OCI-LY7 (cell line): ENCODE measurements around the gene RECK. TPM values are rescaled to one million over a fixed set of nuclear protein-coding genes. Genes with fewer than 3 reads are reported as not detected.

Experiments used
- BruUV-seq: library from RNA; stranded (reverse); fragments of 400-500 nt; replicated peaks from 2 replicates; lab custom pipeline; 2021; lab: Mats Ljungman, UMichigan
- CTCF ChIA-PET: fragments of 300-600 bp; sonication (Branson Sonifier 250); formaldehyde crosslinking; loops from one replicate; lab custom pipeline; 2022; ENCODE audit warnings: antibody characterized with exemption; ENCODE audit not compliant: unreplicated experiment; lab: Charles Lee
- POLR2A ChIA-PET: fragments of 300-600 bp; sonication (Branson Sonifier 250); formaldehyde crosslinking; loops from one replicate; lab custom pipeline; 2022; ENCODE audit warnings: antibody characterized with exemption; lab: Charles Lee
- DNase-seq: peaks from one replicate; pipeline ENCODE4 v3.0.0-alpha.2; 2015; ENCODE audit warnings: low spot score
- H2AFZ ChIP-seq: fragments of 200-600 bp; sonication (generic), shearing (Covaris generic); 2 replicates; pipeline ENCODE4 v1.6.1; 2014; ENCODE audit warnings: mild to moderate bottlenecking, antibody characterized with exemption, low read length, moderate library complexity
- H3K27ac ChIP-seq: fragments of 200-600 bp; sonication (generic); 2 replicates; pipeline ENCODE4 v1.5.1; 2014; ENCODE audit warnings: mixed run types, low read depth, mild to moderate bottlenecking, moderate library complexity, low read length, inconsistent platforms; ENCODE audit not compliant: poor library complexity, severe bottlenecking
- H3K36me3 ChIP-seq: fragments of 200-600 bp; sonication (generic); 2 replicates; pipeline ENCODE4 v1.6.1; 2014; ENCODE audit warnings: mild to moderate bottlenecking, antibody characterized with exemption, low read length, moderate library complexity, mixed read lengths; ENCODE audit not compliant: insufficient read depth
- H3K4me1 ChIP-seq: fragments of 200-600 bp; sonication (generic); 2 replicates; pipeline ENCODE4 v1.5.1; 2014; ENCODE audit warnings: mild to moderate bottlenecking, low read length; ENCODE audit not compliant: insufficient read depth, poor library complexity, severe bottlenecking
- H3K4me2 ChIP-seq: fragments of 200-600 bp; sonication (generic); 2 replicates; pipeline ENCODE4 v1.6.1; 2014; ENCODE audit warnings: mild to moderate bottlenecking, low read length
- H3K4me3 ChIP-seq: fragments of 200-600 bp; sonication (generic); 2 replicates; pipeline ENCODE4 v1.5.1; 2014; ENCODE audit warnings: mild to moderate bottlenecking, low read depth, low read length; ENCODE audit not compliant: poor library complexity, severe bottlenecking
- H3K79me2 ChIP-seq: fragments of 200-600 bp; sonication (generic); 2 replicates; pipeline ENCODE4 v1.6.1; 2016; ENCODE audit warnings: low read depth, mild to moderate bottlenecking, low read length, moderate library complexity, mixed read lengths; ENCODE audit not compliant: insufficient read depth
- H3K9me2 ChIP-seq: fragments of 200-600 bp; sonication (generic); 2 replicates; pipeline ENCODE4 v1.6.1; 2016; ENCODE audit warnings: mild to moderate bottlenecking, low read length, mixed read lengths; ENCODE audit not compliant: insufficient read depth
- H3K9me3 ChIP-seq: fragments of 200-600 bp; sonication (generic); 2 replicates; pipeline ENCODE4 v1.6.1; 2014; ENCODE audit warnings: mild to moderate bottlenecking, mixed run types, low read length, mixed read lengths
- H4K20me1 ChIP-seq: fragments of 200-600 bp; sonication (generic); 2 replicates; pipeline ENCODE4 v1.6.1; 2014; ENCODE audit warnings: mild to moderate bottlenecking, antibody characterized with exemption, low read length, moderate library complexity, mixed read lengths; ENCODE audit not compliant: insufficient read depth
- EZH2phosphoT487 ChIP-seq: fragments of 200-600 bp; sonication (generic); IDR thresholded peaks from 2 replicates; pipeline ENCODE4 v1.6.1; 2018; ENCODE audit warnings: low read depth, borderline replicate concordance, mild to moderate bottlenecking, mixed run types, antibody characterized with exemption, low read length, moderate library complexity, mixed read lengths
- intact Hi-C: fragments of 100-400 bp; cut with micrococcal nuclease; formaldehyde crosslinking; loops from one replicate; pipeline ENCODE4 v1.10.0; 2022; ENCODE audit not compliant: unreplicated experiment
- total RNA-seq, 2 experiments: library from RNA; depleted of rRNA in 1 of 2; stranded (reverse); fragments of >200 nt in 1 of 2; shearing (Covaris generic) in 1 of 2; gene quantifications; 2 replicates each; pipeline ENCODE4 v1.2.3, GENCODE V29; 2014 to 2022
- TF ChIP-seq, protein P1 (sequence below): fragments of 200-600 bp; sonication (generic); conservative IDR thresholded peaks from 2 replicates; pipeline ENCODE4 v1.5.1; 2014; ENCODE audit warnings: mild to moderate bottlenecking, antibody characterized with exemption, low read length, moderate library complexity, mixed read lengths

The RECK gene
- total RNA-seq, 2 experiments from 2014 or later = 3.0 to 6.5 TPM

DNA sequence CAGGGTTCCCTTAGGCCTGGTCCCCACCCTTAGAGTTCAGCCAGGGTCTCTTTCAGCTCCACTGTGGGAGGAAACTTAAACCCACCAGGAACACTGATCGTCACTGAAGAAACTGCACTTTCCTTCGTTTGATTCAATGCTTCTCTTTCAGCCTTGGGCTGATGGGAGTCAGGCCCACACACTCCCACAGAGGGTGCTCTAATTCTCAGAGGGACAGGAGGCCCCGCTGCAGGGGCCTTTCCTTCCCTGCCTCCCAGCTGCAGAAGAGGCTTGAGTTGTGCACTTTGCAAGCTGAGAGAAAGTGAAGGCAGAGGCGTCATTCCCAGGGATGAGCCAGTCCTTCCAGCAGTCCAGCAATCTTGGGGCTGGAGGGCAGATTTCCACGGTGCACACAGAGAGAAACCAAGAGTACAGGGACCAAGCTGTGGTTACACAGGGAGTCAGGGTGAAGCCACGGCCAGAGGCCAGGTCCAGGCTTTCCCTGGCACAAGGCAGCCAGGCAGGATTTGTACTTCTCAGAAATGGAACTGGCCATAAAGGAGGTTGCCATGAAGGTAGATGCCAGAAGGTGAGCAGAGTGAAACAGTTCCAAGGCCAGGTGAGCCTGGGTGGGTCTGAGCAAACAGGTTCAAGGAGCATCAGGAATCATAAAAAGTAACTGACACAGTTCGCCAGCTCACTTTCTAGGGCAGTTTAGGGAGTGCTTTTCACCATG lies 89.5 kb downstream of the RECK start:
- Histone ChIP-seq H3K79me2 (no peaks in the 10 kb centered on the region; the same call in 1 of the 2 replicates), H3K9me3 (no peaks in the 10 kb centered on the region), H4K20me1 (no peaks in the 10 kb centered on the region), H3K9me2 (no peaks in the 10 kb centered on the region), H3K4me3 (no peak overlapping the region), H2AFZ (no peak overlapping the region), H3K36me3 (no peaks in the 10 kb centered on the region), H3K4me1 (peaks cover 4% of the 10 kb centered on the region), H3K27ac (no peak overlapping the region), H3K4me2 (no peak overlapping the region)
- intact Hi-C loops = no loop called here
- POLR2A ChIA-PET = no interaction called here
- no TSS peak for BruUV-seq
- no peak for DNase-seq
- TF ChIP-seq EZH2phosphoT487 = no peak
- TF ChIP-seq, protein P1, sequence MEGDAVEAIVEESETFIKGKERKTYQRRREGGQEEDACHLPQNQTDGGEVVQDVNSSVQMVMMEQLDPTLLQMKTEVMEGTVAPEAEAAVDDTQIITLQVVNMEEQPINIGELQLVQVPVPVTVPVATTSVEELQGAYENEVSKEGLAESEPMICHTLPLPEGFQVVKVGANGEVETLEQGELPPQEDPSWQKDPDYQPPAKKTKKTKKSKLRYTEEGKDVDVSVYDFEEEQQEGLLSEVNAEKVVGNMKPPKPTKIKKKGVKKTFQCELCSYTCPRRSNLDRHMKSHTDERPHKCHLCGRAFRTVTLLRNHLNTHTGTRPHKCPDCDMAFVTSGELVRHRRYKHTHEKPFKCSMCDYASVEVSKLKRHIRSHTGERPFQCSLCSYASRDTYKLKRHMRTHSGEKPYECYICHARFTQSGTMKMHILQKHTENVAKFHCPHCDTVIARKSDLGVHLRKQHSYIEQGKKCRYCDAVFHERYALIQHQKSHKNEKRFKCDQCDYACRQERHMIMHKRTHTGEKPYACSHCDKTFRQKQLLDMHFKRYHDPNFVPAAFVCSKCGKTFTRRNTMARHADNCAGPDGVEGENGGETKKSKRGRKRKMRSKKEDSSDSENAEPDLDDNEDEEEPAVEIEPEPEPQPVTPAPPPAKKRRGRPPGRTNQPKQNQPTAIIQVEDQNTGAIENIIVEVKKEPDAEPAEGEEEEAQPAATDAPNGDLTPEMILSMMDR = no peak
- CTCF ChIA-PET = no interaction called here

DNA sequence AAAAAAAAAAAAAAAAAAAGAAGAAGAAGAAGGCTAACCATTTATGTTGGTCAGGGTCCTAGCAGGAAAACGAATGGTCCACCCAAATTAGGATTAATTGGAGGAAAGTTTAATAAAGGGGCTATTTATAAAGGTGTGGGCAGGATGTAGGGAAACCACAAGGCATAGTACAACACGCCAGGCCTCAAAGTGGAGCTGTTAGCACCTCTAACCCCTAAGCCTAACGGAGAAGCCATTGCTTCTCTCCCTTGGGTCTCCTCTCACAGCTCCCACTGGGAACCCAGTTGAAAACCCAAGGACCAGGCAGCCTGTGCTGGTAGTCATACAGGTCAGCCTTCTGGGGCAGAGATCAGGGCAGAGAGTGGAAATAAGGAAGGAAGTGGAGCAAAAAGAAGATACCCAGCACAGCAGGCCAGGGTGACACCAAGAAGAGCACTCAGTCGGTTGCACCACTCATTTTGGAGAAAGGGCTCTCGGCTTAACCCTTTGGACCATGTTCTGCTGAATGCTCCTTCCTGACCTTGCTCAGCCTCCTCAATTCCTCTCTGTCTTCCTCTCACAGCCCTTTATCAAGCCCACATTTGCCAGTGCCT lies 91.0 kb downstream of the RECK start:
- H3K36me3 ChIP-seq = no peaks in the 10 kb centered on the region
- no peaks in the 10 kb centered on the region; the same call in 1 of the 2 replicates for H3K79me2 ChIP-seq
- CTCF ChIA-PET = interaction anchor here (0.8 kb wide), 1 partner anchor 25 kb away, joined by 3 read pairs; no protein-coding TSS in a partner anchor
- POLR2A ChIA-PET = interaction anchor here (0.6 to 0.7 kb wide), 2 partner anchors 17 to 62 kb away, joined by 3 to 6 read pairs; no protein-coding TSS in a partner anchor
- H3K4me3 ChIP-seq = no peak overlapping the region
- H3K9me3 ChIP-seq = no peaks in the 10 kb centered on the region
- no peaks in the 10 kb centered on the region for H4K20me1 ChIP-seq
- no TSS peak for BruUV-seq
- peaks cover 4% of the 10 kb centered on the region for H3K4me1 ChIP-seq
- H2AFZ ChIP-seq = peak overlapping the region; percentile 30; the same call in 1 of the 2 replicates
- TF ChIP-seq, protein P1 = no peak
- TF ChIP-seq EZH2phosphoT487 = no peak
- no peak for DNase-seq
- no peaks in the 10 kb centered on the region for H3K9me2 ChIP-seq
- H3K27ac ChIP-seq = no peak overlapping the region
- H3K4me2 ChIP-seq = no peak overlapping the region
- intact Hi-C loops = no loop called here

DNA sequence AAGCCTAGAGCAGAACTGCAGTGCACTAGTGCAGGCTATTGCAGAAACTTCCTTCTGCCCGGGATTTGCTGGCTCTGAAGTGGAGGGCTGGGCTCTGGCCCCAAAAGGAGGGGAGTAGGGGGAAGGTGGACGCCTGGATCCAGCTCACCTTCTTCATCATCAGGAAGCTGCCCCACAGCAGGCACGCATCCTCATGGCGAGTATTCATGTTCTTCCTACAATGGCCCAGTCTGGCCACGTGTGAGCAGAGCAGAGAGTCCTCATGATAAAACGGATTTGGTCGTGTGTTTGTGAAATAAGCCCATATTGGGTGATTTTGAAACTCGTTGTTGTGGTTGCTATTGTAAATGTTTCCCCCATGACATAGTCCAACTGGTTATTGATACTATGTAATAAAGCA lies 91.6 kb downstream of the RECK start:
- no peak overlapping the region for H3K27ac ChIP-seq
- DNase-seq = no peak
- no peaks in the 10 kb centered on the region for H3K9me2 ChIP-seq
- H3K36me3 ChIP-seq = no peaks in the 10 kb centered on the region
- peaks cover 4% of the 10 kb centered on the region for H3K4me1 ChIP-seq
- no TSS peak for BruUV-seq
- H3K4me3 ChIP-seq = no peak overlapping the region
- H3K79me2 ChIP-seq = no peaks in the 10 kb centered on the region; the same call in 1 of the 2 replicates
- H3K9me3 ChIP-seq = no peaks in the 10 kb centered on the region
- ChIA-PET POLR2A (interaction anchor here (0.6 kb wide), 1 partner anchor 17 kb away, joined by 3 read pairs; no protein-coding TSS in a partner anchor), CTCF (interaction anchor here (0.8 kb wide), 1 partner anchor 25 kb away, joined by 3 read pairs; no protein-coding TSS in a partner anchor)
- intact Hi-C loops = no loop called here
- no peak overlapping the region for H3K4me2 ChIP-seq
- H4K20me1 ChIP-seq = no peaks in the 10 kb centered on the region
- TF ChIP-seq, protein P1 = no peak
- TF ChIP-seq EZH2phosphoT487 = no peak
- H2AFZ ChIP-seq = 0 out of 2 replicates have a peak overlapping the region, but pooled peaks have one; percentile 30
